NCI-H2196 treated with DMSO at 0.1 percent for 48 hours (cell line): ENCODE measurements around the gene KAZALD1.
"Not testable (repeated sequence)": the region's sequence is repeated elsewhere in the genome, so short reads cannot be mapped to it uniquely, and the experiment has no call there.

Experiments
- DNase-seq: peaks from one replicate; lab custom pipeline; 2025; ENCODE audit not compliant: unreplicated experiment; lab: John Stamatoyannopoulos, UW

KAZALD1 gene

GRCh38 chr10:101030496-101031127, 31.2 kb upstream of the KAZALD1 start:
- DNase-seq: no peak

GRCh38 chr10:101031128-101031795, 30.5 kb upstream of the KAZALD1 start, which contains the start of the genes PDZD7 and SFXN3:
Gene PDZD7 (minus strand): TSS chr10:101031129. CDS start chr10:101030219, 910 bp downstream.
Gene SFXN3 (plus strand): TSS chr10:101031234. CDS start chr10:101034695, 3,461 bp downstream.
- peak; percentile 40 for DNase-seq

- no peak for DNase-seq
These were observed 29.8 kb upstream of the KAZALD1 start for GRCh38 chr10:101031796-101032636.

GRCh38 chr10:101032637-101033224, 29.1 kb upstream of the KAZALD1 start:
- DNase-seq: no peak

- DNase-seq: no peak
These were observed 28.5 kb upstream of the KAZALD1 start for GRCh38 chr10:101033276-101033675.

- DNase-seq: not testable (repeated sequence)
These were observed 27.4 kb upstream of the KAZALD1 start for GRCh38 chr10:101034404-101034803.

- DNase-seq: no peak
These were observed 26.5 kb upstream of the KAZALD1 start for GRCh38 chr10:101035314-101035713.

GRCh38 chr10:101035916-101036702, 25.7 kb upstream of the KAZALD1 start:
- DNase-seq: no peak

GRCh38 chr10:101036726-101037125, 25.1 kb upstream of the KAZALD1 start:
- DNase-seq: no peak

GRCh38 chr10:101038484-101038883, 23.3 kb upstream of the KAZALD1 start:
- DNase-seq: no peak

GRCh38 chr10:101040061-101040460, 21.7 kb upstream of the KAZALD1 start:
- DNase-seq: no peak

- DNase-seq: no peak
These were observed 20.9 kb upstream of the KAZALD1 start for GRCh38 chr10:101040851-101041250.

- peak; percentile 22 for DNase-seq
These were observed 20.5 kb upstream of the KAZALD1 start for GRCh38 chr10:101041252-101041761.

GRCh38 chr10:101042118-101042517, 19.7 kb upstream of the KAZALD1 start:
- DNase-seq: no peak

- DNase-seq: peak; percentile 90
These were observed 19.0 kb upstream of the KAZALD1 start for GRCh38 chr10:101042667-101043362.

GRCh38 chr10:101043363-101043707, 18.5 kb upstream of the KAZALD1 start:
- no peak for DNase-seq

- no peak for DNase-seq
These were observed 17.7 kb upstream of the KAZALD1 start for GRCh38 chr10:101044117-101044516.

- no peak for DNase-seq
These were observed 15.2 kb upstream of the KAZALD1 start for GRCh38 chr10:101046332-101047238.

- DNase-seq: no peak
These were observed 14.5 kb upstream of the KAZALD1 start for GRCh38 chr10:101047268-101047667.
